NB4 (cell line): ENCODE results near the gene ARID3A.

Experiments
- DNase-seq: peaks from one replicate; pipeline ENCODE4 v3.0.0; 2010; ENCODE audit warnings: low read depth
- H3K4me3 ChIP-seq: one replicate; pipeline ENCODE4 v1.5.1; 2011; ENCODE audit warnings: mild to moderate bottlenecking, low read depth, low read length, moderate library complexity
- MYC ChIP-seq: IDR thresholded peaks from 2 replicates; pipeline ENCODE4 v1.6.1; 2011; ENCODE audit warnings: low read depth, low read length
- POLR2A ChIP-seq: IDR thresholded peaks from 2 replicates; pipeline ENCODE4 v1.6.1; 2011; ENCODE audit warnings: mild to moderate bottlenecking; ENCODE audit not compliant: insufficient read length; ENCODE audit errors: extremely low read depth
- TF ChIP-seq, protein P1 (sequence below): IDR thresholded peaks from 2 replicates; pipeline ENCODE4 v1.6.1; 2011; ENCODE audit warnings: low read depth, low read length
- TF ChIP-seq, protein P2 (sequence below): IDR thresholded peaks from one replicate; pipeline ENCODE4 v1.5.1; 2012; ENCODE audit warnings: low read depth, low read length

ARID3A gene

DNA sequence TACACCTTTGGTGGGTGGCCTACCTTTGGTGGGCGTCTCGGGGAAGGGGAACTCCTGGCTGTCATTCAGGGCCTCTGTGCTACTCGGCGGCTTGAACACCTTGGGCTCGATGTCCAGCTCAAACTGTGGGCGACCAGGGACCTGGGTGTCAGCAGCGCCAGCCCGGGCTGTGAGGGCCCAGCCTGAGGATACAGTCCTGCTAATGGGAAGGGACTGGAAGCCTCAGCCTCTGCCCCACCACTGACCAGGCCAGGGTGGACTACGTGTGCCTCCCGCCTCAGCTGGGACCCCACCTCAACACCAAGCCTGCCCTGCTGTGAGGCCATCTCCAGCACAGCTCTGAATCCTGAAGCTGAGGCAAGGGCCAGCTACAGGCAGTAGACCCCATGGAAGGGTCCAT lies 87.4 kb downstream of the ARID3A start:
- TF ChIP-seq, protein P1, sequence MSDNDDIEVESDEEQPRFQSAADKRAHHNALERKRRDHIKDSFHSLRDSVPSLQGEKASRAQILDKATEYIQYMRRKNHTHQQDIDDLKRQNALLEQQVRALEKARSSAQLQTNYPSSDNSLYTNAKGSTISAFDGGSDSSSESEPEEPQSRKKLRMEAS, result no peak
- TF ChIP-seq, protein P2, sequence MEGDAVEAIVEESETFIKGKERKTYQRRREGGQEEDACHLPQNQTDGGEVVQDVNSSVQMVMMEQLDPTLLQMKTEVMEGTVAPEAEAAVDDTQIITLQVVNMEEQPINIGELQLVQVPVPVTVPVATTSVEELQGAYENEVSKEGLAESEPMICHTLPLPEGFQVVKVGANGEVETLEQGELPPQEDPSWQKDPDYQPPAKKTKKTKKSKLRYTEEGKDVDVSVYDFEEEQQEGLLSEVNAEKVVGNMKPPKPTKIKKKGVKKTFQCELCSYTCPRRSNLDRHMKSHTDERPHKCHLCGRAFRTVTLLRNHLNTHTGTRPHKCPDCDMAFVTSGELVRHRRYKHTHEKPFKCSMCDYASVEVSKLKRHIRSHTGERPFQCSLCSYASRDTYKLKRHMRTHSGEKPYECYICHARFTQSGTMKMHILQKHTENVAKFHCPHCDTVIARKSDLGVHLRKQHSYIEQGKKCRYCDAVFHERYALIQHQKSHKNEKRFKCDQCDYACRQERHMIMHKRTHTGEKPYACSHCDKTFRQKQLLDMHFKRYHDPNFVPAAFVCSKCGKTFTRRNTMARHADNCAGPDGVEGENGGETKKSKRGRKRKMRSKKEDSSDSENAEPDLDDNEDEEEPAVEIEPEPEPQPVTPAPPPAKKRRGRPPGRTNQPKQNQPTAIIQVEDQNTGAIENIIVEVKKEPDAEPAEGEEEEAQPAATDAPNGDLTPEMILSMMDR, result no peak
- TF ChIP-seq POLR2A (no peak), MYC (no peak)
- H3K4me3 ChIP-seq, result no peak overlapping the region
- DNase-seq, result no peak

DNA sequence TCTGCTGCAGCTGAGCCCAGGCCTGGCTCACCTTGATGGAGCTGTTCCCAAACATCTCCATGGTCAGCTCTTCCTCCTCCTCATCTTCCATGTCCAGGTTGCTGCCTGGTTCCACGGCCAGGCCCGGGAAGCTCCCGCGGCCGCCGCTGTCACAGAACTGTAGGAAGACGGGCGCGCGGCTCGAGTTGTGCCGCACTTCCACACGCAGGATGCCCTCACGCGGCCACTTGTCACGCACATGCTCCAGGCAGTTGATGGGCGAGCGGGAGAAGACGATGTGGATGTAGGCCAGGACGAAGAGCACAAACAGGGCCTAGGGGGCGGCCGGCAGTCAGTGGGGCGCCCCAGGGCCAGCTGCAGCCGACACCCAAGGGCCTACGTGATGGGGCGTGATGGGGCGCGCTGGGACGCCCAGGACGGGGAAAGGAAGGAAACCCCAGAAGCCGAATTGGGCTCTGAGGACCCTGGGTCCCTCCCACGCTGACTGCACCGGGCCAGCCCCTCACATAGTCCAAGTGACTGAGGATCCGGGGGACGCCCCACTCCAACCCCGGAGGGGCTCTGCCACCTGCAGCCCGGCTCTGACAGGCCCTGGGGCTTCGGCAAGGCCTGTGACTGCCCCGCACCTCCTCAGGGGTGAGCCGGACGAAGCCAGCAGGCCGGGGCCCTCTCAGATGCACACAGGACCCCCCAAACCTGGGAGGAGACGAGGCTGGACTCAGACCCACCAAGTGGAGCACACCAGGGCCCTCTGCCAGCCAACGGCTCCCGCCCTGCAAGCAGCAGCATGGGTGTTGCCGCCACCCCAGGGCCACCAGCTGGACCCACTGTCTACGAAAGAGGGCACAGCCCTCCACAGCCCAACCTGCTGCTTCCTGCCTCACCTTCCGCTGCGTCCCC lies 88.6 kb downstream of the ARID3A start:
- TF ChIP-seq, protein P1, result no peak
- TF ChIP-seq POLR2A, result no peak
- TF ChIP-seq MYC, result no peak
- TF ChIP-seq, protein P2, result no peak

DNA sequence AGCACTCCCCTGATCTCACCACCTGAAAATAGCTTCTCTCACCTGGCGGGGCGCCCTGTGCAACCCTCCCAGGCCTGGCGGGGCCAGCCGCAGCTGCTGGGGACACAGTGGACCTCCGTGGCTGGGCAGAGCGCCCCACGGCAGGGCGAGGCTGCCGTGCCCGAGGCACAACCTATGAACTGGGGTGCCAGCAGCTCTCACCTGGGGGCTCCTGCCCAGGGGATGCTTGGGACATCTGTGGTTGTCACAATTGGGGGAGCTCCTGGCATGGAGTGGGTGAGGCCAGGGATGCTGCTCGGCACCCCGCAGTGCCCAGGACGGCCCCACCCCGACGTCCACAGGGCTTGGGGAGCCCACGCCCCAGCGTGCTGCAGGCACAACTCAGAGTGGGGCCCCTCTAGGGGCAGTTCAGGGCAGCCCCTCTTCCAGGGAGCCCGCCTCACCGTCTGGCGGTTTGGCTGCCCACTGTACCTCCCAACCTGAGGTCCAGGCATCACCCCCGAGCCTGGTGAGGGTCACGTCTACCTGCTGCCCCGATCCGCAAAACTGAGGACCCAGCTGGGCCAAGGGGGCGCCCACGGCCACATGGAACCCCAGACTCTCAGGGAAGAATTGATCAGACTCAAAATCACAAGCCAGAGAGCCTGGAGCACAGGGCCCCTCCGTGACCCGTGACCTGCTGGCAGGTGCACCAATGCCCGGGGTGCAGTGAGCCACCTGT lies 89.4 kb downstream of the ARID3A start:
- TF ChIP-seq, protein P2, result no peak
- TF ChIP-seq MYC (no peak), POLR2A (no peak)
- TF ChIP-seq, protein P1, result no peak
- H3K4me3 ChIP-seq, result no peak overlapping the region

More for the DNA sequence above, 88.6 kb downstream of the ARID3A start:
- H3K4me3 ChIP-seq, result no peak overlapping the region
- no peak for DNase-seq

DNA sequence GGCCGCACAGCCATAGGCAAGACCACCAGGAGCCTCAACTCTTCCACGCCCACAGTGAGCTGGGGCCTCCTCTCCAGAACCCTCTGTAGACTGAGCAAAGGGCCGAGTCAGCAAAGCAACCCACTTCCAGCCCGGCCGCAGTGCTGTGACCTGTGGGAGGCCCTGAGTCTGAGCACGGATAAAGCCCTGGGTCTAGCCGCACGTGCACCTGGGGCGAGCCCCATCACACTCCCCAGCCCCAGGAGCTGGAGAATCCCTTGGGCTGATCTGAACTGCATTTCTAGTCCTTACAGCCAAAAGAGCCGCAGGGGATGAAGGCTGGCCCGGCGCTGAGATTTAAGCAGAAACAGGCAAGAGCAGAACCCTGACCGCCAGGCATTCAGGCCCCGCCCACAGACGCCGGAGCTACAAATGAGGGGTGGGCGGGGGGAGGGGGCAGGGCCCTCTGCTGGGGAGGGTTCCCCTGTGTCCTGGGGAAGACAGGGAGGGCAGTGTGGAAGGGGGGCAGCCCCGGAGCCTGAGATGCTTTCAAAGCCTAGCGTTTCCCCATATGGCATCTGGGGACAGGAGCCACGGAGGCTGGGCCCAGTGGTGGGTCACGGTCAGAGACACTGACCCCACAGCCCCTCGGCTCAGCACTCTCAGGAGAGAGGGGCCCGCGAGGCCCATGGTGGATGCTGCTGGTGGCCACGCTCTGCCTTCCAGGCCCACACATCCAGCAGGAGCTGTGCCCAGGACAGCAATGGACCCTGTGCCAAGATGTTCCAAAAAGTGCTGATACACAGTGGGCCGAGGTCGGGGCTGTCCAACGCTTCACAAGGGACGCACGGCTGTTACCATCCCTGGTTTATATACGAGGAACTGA lies 90.2 kb downstream of the ARID3A start:
- DNase-seq, result no peak
- H3K4me3 ChIP-seq, result no peak overlapping the region

More for the DNA sequence above, 89.4 kb downstream of the ARID3A start:
- DNase-seq, result no peak

More for the DNA sequence above, 90.2 kb downstream of the ARID3A start:
- TF ChIP-seq, protein P1, result no peak
- TF ChIP-seq MYC, result no peak
- no peak for TF ChIP-seq POLR2A
- TF ChIP-seq, protein P2, result no peak
